NCI-H774 (cell line): Measurements from ENCODE around the gene GRB10.
"Not testable (repeated sequence)": the region's sequence is repeated elsewhere in the genome, so short reads cannot be mapped to it uniquely, and the experiment has no call there.

Source experiments
- DNase-seq: peaks from one replicate; lab custom pipeline; 2025; lab: John Stamatoyannopoulos, UW

The GRB10 gene

GRCh38 chr7:50607524-50608125 lies 175.1 kb downstream of the GRB10 start:
- DNase-seq = no peak

- no peak for DNase-seq
These were observed 177.6 kb downstream of the GRB10 start for GRCh38 chr7:50605059-50605458.

GRCh38 chr7:50603287-50603686 lies 179.4 kb downstream of the GRB10 start:
- DNase-seq = peak; percentile 14

GRCh38 chr7:50599385-50599784 lies 183.3 kb downstream of the GRB10 start:
- no peak for DNase-seq

- DNase-seq = no peak
These were observed 184.0 kb downstream of the GRB10 start for GRCh38 chr7:50598460-50599343.

GRCh38 chr7:50596484-50596883 lies 186.2 kb downstream of the GRB10 start:
- DNase-seq = no peak

- DNase-seq = peak; percentile 19
These were observed 187.1 kb downstream of the GRB10 start for GRCh38 chr7:50595491-50596102.

- no peak for DNase-seq
These were observed 187.8 kb downstream of the GRB10 start for GRCh38 chr7:50594734-50595485.

GRCh38 chr7:50594136-50594535 lies 188.6 kb downstream of the GRB10 start:
- no peak for DNase-seq

GRCh38 chr7:50592940-50593339 lies 189.8 kb downstream of the GRB10 start:
- DNase-seq = no peak

- DNase-seq = no peak
These were observed 190.9 kb downstream of the GRB10 start for GRCh38 chr7:50591480-50592438.

GRCh38 chr7:50591098-50591479 lies 191.6 kb downstream of the GRB10 start:
- no peak for DNase-seq

- no peak for DNase-seq
These were observed 192.2 kb downstream of the GRB10 start for GRCh38 chr7:50590535-50590934.

- no peak for DNase-seq
These were observed 193.3 kb downstream of the GRB10 start for GRCh38 chr7:50589364-50589763.

- no peak for DNase-seq
These were observed 193.8 kb downstream of the GRB10 start for GRCh38 chr7:50588937-50589336.

- DNase-seq = no peak
These were observed 195.0 kb downstream of the GRB10 start for GRCh38 chr7:50587737-50588136.

- DNase-seq = no peak
These were observed 197.8 kb downstream of the GRB10 start for GRCh38 chr7:50584793-50585408.

- no peak for DNase-seq
These were observed 198.3 kb downstream of the GRB10 start for GRCh38 chr7:50584386-50584785.

- not testable (repeated sequence) for DNase-seq
These were observed 199.4 kb downstream of the GRB10 start for GRCh38 chr7:50583295-50583694.

GRCh38 chr7:50582271-50582670 lies 200.4 kb downstream of the GRB10 start:
- DNase-seq = not testable (repeated sequence)

GRCh38 chr7:50580666-50581065 lies 202.0 kb downstream of the GRB10 start:
- DNase-seq = not testable (repeated sequence)
